Bronchial smooth muscle cell (primary cell): ENCODE measurements around the gene C1QTNF7. TPM values are rescaled to one million over a fixed set of nuclear protein-coding genes. Genes with fewer than 3 reads are reported as not detected.

Experiments
- total RNA-seq: library from RNA; depleted of rRNA; stranded (reverse); fragments of >200 nt; gene quantifications from 2 replicates; pipeline ENCODE4 v1.2.1, GENCODE V29; 2014

Gene C1QTNF7
- 1.2 and 3.0 TPM in 2 replicates for total RNA-seq

DNA sequence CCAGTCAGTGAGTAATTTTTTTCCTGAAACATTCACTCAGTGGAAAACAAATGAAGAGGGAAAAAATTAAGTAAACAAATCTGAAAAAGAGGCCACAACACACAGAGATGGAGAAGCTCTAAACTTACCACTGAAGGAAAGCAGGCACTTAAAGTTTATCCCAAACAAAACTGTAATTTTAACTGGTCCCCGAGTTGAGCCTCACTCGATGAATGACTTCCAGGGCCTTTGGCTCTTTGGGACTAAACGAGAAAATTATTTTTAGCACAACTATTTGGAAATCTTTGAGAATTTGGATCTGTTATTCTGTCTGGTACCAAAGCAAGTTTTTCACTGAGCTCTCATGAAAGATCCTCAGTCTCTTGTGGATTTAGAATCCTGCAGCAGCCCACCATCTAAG is at the start of gene C1QTNF7:
Gene C1QTNF7 (plus strand): TSS at position 333 of the 400 bp plus-strand sequence. CDS start 7,711 bp downstream, outside the sequence.

DNA sequence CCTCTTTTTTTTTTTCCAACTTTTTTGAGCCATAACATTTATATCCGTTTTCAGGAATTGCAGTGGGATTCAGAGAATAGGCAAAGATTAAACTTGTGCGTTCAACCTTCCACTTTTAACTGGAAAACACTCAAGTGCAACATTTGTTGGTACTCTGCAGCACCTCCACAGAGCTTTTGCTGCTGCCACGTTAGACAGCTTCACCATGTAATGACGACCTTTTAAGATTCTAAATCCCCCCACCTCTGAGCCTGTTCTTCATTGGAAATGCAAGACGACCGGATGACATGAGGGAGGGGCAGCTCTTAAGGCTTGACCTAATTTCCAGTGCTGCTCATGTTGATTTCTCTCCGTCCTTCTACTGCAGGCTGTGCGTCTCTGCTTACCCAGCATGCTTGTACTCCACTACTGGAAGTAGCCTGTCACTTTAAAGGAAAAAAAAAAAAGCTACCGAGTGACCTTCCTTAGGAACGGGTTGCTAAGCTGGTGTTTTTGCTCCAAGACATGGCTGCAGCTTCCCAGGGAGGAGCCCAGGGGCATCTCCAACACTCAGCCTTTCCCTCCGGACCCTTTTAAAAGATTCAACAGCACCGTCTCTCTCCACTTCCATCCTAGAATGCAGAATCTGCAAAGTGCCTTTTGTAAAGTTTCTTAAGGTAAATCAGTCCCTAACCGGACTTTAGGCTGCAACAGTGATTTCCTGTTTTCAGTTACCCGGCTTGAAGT is 41.7 kb downstream of the C1QTNF7 start, which contains the start of gene CC2D2A:
Gene CC2D2A (plus strand): TSS at position 481 of the 726 bp plus-strand sequence. CDS start 6,051 bp downstream, outside the sequence.

Other genes starting within 250 kb of the C1QTNF7 start
- gene CC2D2A, start 41.8 kb downstream of the C1QTNF7 start, total RNA-seq, result 30.9 and 40.4 TPM in 2 replicates
- 86.1 and 100 TPM in 2 replicates for gene FBXL5, start 227.3 kb downstream of the C1QTNF7 start, total RNA-seq